ENCODE measurements around the gene SEPTIN8.

- no peak for TF ChIP-seq CTCF (IDR thresholded peaks at IDR 0.05)
- TF ChIP-seq EZH2 (IDR thresholded peaks at IDR 0.05; ENCODE audit: borderline replicate concordance, insufficient read depth, low read depth, low read length, poor library complexity, severe bottlenecking) = no peak
Observed at GRCh38 chr5:132751971-132752580, 25.0 kb downstream of the SEPTIN8 start.
